Panc1 (cell line): ENCODE data around the gene DDI1. TPM values are rescaled to one million over a fixed set of nuclear protein-coding genes. Genes with fewer than 3 reads are reported as not detected.

ENCODE experiments used
- ATAC-seq: fragments of 200-7000 bp; cut with Tn5 transposase; 2 replicates; pipeline ENCODE4 v1.9.1; 2020; ENCODE audit warnings: mild to moderate bottlenecking, moderate library complexity
- BruUV-seq: library from RNA; stranded (reverse); fragments of 400-500 nt; replicated peaks from 2 replicates; lab custom pipeline; 2021; lab: Mats Ljungman, UMichigan
- CTCF ChIA-PET: fragments of 300-600 bp; sonication (Branson Sonifier 250); formaldehyde crosslinking; loops from one replicate; lab custom pipeline; 2022; ENCODE audit warnings: antibody characterized with exemption; lab: Charles Lee
- POLR2A ChIA-PET: fragments of 300-600 bp; sonication (Branson Sonifier 250); formaldehyde crosslinking; loops from one replicate; lab custom pipeline; 2022; ENCODE audit warnings: antibody characterized with exemption; lab: Charles Lee
- DNase-seq: peaks from one replicate; pipeline ENCODE4 v3.0.0-alpha.2; 2010; ENCODE audit warnings: low read depth, low spot score
- H3K27ac ChIP-seq: 2 replicates; pipeline ENCODE4 v1.5.1; 2011; ENCODE audit warnings: mild to moderate bottlenecking, low read length, inconsistent platforms
- H3K27me3 ChIP-seq: fragments of 200-500 bp; sonication (Bioruptor generic); 2 replicates; pipeline ENCODE4 v1.6.0; 2014; ENCODE audit warnings: low read length, inconsistent platforms; ENCODE audit not compliant: control insufficient read depth, insufficient read depth
- H3K36me3 ChIP-seq: fragments of 200-500 bp; sonication (Bioruptor generic); 2 replicates; pipeline ENCODE4 v1.5.1; 2014; ENCODE audit warnings: inconsistent platforms, mild to moderate bottlenecking, low read length, moderate library complexity; ENCODE audit not compliant: control insufficient read depth, insufficient read depth
- H3K4me1 ChIP-seq: 2 replicates; pipeline ENCODE4 v1.5.1; 2011; ENCODE audit warnings: inconsistent platforms, mild to moderate bottlenecking, low read length, moderate library complexity; ENCODE audit not compliant: control insufficient read depth, insufficient read depth
- H3K4me3 ChIP-seq, 2 experiments: 2 replicates each; pipeline ENCODE4 v1.5.1; 2011 to 2012; ENCODE audit warnings: low read depth in 2 of 2, low read length in 2 of 2, mild to moderate bottlenecking in 2 of 2, inconsistent platforms in 1 of 2, moderate library complexity in 1 of 2
- H3K9me3 ChIP-seq: fragments of 200-500 bp; sonication (Bioruptor generic); 2 replicates; pipeline ENCODE4 v1.5.1; 2014; ENCODE audit warnings: low read depth, mild to moderate bottlenecking, inconsistent platforms, low read length, moderate library complexity; ENCODE audit not compliant: control insufficient read depth, insufficient read depth
- CTCF ChIP-seq: fragments of 450-650 bp; IDR thresholded peaks from 2 replicates; pipeline ENCODE4 v1.5.1; 2017; ENCODE audit warnings: mild to moderate bottlenecking
- POLR2AphosphoS5 ChIP-seq: IDR thresholded peaks from 2 replicates; pipeline ENCODE4 v1.6.1; 2012; ENCODE audit warnings: mild to moderate bottlenecking, low read depth, low read length, moderate library complexity
- REST ChIP-seq, 2 experiments: IDR thresholded peaks; 2 replicates each; pipeline ENCODE4 v1.6.1; 2011 to 2012; ENCODE audit warnings: low read depth in 2 of 2, control low read depth in 1 of 2, low read length in 1 of 2, mild to moderate bottlenecking in 1 of 2, moderate library complexity in 1 of 2; ENCODE audit not compliant: insufficient read depth in 1 of 2
- SIN3A ChIP-seq: IDR thresholded peaks from 2 replicates; pipeline ENCODE4 v1.6.1; 2012; ENCODE audit warnings: low read depth, mild to moderate bottlenecking, low read length, moderate library complexity, borderline replicate concordance; ENCODE audit not compliant: insufficient read depth
- TCF7L2 ChIP-seq: IDR thresholded peaks from 2 replicates; pipeline ENCODE4 v1.6.1; 2011; ENCODE audit warnings: mild to moderate bottlenecking, low read depth, low read length, inconsistent platforms
- in situ Hi-C: cut with HindIII; loops from 2 replicates; pipeline ENCODE4 v1.10.0; 2016; ENCODE audit warnings: low sequenced_read_pairs, low pct_unique_long_range_greater_than_20kb
- intact Hi-C: fragments of 100-400 bp; cut with micrococcal nuclease; formaldehyde crosslinking; loops from one replicate; pipeline ENCODE4 v1.10.0; 2022; ENCODE audit not compliant: unreplicated experiment
- total RNA-seq: library from RNA; stranded (reverse); gene quantifications from one replicate; pipeline ENCODE4 v1.2.1, GENCODE V29; 2021; ENCODE audit not compliant: unreplicated experiment

Gene DDI1
- total RNA-seq, 1 experiment from 2014 or later: not detected

GRCh38 chr11:104061853-104062521, 25.5 kb downstream of the DDI1 start:
- DNase-seq: no peak
- TF ChIP-seq SIN3A (no peak), CTCF (no peak), REST (IDR thresholded peaks at IDR 0.05; ENCODE audit: insufficient read depth in 1 of 2, low read depth in 2 of 2, low read length in 1 of 2) (no peak), POLR2AphosphoS5 (no peak), TCF7L2 (no peak)
- ATAC-seq: no peak
- CTCF ChIA-PET: no interaction called here
- Histone ChIP-seq H3K9me3 (no peaks in the 10 kb centered on the region), H3K4me1 (no peaks in the 10 kb centered on the region), H3K36me3 (no peaks in the 10 kb centered on the region), H3K4me3 (no peak overlapping the region), H3K27ac (no peak overlapping the region), H3K27me3 (no peaks in the 10 kb centered on the region)
- no TSS peak for BruUV-seq
- POLR2A ChIA-PET: no interaction called here
- intact Hi-C loops (no loop called here), in situ Hi-C loops (no loop called here)

- Histone ChIP-seq H3K4me1 (no peaks in the 10 kb centered on the region), H3K27ac (no peak overlapping the region), H3K36me3 (no peaks in the 10 kb centered on the region), H3K9me3 (no peaks in the 10 kb centered on the region), H3K27me3 (no peaks in the 10 kb centered on the region), H3K4me3 (no peak overlapping the region)
- CTCF ChIA-PET: no interaction called here
- in situ Hi-C loops: no loop called here
- BruUV-seq: no TSS peak
- ATAC-seq: no peak
- DNase-seq: no peak
- POLR2A ChIA-PET: no interaction called here
- TF ChIP-seq CTCF (no peak), POLR2AphosphoS5 (no peak), TCF7L2 (no peak), REST (IDR thresholded peaks at IDR 0.05; ENCODE audit: insufficient read depth in 1 of 2, low read depth in 2 of 2, low read length in 1 of 2) (no peak), SIN3A (no peak)
- intact Hi-C loops: no loop called here
Measured at GRCh38 chr11:104064034-104064630, 27.7 kb downstream of the DDI1 start.
